PC-9 (cell line): ENCODE measurements around the gene RUBCN.

Source experiments
- CTCF ChIP-seq: fragments of 200-600 bp; sonication (generic); conservative IDR thresholded peaks from 2 replicates; pipeline ENCODE4 v1.6.1; 2017; ENCODE audit warnings: mixed run types, antibody characterized with exemption, mild to moderate bottlenecking, moderate library complexity
- EZH2 ChIP-seq: fragments of 200-600 bp; sonication (generic); IDR thresholded peaks from 2 replicates; pipeline ENCODE4 v1.8.0; 2017; ENCODE audit warnings: antibody characterized with exemption, low read depth

- TF ChIP-seq CTCF (no peak), EZH2 (no peak)
Measured at GRCh38 chr3:197761784-197762183, 25.1 kb upstream of the RUBCN start.
